Fibroblast of lung (primary cell): ENCODE data around the gene TMEM40.

Experiments
- EZH2 ChIP-seq: IDR thresholded peaks from 2 replicates; pipeline ENCODE4 v1.5.1; 2012; ENCODE audit warnings: low read length, control low read depth, mild to moderate bottlenecking; ENCODE audit errors: missing control alignments
- TF ChIP-seq, protein P1 (sequence below), 2 donors: IDR thresholded peaks in 1 of 2; conservative IDR thresholded peaks in 1 of 2; 1 replicate in 1 of 2; 2 replicates in 1 of 2; pipeline ENCODE4 v1.5.1; 2011 to 2012; ENCODE audit warnings: low read length in 2 of 2, control low read depth in 1 of 2, inconsistent platforms in 1 of 2, low read depth in 1 of 2, mild to moderate bottlenecking in 1 of 2

DNA sequence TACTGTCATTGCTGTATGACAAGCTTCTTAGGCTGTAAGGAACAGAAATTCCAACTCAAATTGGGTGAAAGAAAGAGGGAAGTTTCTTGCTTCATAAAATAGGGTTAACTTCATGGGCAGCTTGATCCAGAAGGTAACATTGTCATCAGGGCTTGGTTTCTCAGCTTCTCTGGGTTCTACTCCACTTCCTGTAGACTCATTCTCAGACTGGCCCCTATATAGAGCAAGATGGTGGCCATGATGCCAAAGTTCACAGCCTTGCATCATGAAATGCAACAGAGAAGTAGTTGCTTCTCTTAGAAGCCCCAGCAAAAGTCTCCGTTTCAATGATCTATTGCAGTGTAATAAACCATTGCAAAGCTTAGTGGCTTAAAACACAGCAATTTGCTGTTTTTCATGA lies 33.6 kb downstream of the TMEM40 start:
- no peak for TF ChIP-seq EZH2
- TF ChIP-seq, protein P1, sequence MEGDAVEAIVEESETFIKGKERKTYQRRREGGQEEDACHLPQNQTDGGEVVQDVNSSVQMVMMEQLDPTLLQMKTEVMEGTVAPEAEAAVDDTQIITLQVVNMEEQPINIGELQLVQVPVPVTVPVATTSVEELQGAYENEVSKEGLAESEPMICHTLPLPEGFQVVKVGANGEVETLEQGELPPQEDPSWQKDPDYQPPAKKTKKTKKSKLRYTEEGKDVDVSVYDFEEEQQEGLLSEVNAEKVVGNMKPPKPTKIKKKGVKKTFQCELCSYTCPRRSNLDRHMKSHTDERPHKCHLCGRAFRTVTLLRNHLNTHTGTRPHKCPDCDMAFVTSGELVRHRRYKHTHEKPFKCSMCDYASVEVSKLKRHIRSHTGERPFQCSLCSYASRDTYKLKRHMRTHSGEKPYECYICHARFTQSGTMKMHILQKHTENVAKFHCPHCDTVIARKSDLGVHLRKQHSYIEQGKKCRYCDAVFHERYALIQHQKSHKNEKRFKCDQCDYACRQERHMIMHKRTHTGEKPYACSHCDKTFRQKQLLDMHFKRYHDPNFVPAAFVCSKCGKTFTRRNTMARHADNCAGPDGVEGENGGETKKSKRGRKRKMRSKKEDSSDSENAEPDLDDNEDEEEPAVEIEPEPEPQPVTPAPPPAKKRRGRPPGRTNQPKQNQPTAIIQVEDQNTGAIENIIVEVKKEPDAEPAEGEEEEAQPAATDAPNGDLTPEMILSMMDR (conservative IDR thresholded peaks at IDR 0.05 in 1 of 2, IDR thresholded peaks at IDR 0.05 in 1 of 2; ENCODE audit: low read depth in 1 of 2, low read length in 2 of 2), result no peak
